Measurements from ENCODE around the gene CASQ1.

The CASQ1 gene

GRCh38 chr1:160205242-160206035, 15.1 kb downstream of the CASQ1 start, which contains the start of gene PEA15:
TSS of gene PEA15 (plus strand) at chr1:160205384. CDS start at chr1:160211545, 6,161 bp downstream.
- DNase-seq (ENCODE audit: low read depth): peak; percentile 49

GRCh38 chr1:160206036-160206389, 15.6 kb downstream of the CASQ1 start:
- DNase-seq (ENCODE audit: low read depth): peak; percentile 30

DNA sequence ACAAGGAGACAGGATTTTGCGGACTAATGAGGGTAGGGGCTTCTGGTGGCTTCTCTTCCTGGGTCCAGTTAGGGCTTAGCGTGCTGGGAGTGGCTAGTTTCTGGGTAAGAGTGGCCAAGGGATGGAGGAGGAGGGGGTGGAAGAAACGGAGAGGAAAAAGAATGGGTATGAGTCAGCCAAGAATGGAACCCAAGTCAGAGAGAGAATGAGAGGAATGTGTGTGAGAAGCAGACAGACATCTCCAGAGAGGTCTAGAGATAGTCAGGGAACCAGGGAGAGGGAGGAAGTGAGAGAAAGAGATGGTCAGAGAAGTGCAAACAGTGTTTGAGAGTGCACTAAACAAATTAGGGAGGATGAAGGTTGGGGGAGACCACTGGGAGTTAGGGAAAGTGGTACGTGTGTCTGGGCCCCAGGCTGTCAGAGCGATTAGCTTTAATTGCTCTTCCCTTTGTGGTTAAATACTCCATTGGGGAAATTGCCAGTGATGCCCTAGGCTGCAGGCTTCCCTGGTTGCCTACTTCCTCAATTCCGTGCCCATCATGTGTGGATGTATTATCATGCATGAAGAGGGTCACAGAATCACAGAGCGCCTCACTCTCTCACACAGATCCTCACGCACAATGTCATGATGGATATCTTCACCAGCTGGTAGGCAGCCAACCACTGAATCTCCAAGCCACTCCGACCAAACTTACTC, 16.2 kb downstream of the CASQ1 start:
- peak; percentile 91 for DNase-seq (ENCODE audit: low read depth)

DNA sequence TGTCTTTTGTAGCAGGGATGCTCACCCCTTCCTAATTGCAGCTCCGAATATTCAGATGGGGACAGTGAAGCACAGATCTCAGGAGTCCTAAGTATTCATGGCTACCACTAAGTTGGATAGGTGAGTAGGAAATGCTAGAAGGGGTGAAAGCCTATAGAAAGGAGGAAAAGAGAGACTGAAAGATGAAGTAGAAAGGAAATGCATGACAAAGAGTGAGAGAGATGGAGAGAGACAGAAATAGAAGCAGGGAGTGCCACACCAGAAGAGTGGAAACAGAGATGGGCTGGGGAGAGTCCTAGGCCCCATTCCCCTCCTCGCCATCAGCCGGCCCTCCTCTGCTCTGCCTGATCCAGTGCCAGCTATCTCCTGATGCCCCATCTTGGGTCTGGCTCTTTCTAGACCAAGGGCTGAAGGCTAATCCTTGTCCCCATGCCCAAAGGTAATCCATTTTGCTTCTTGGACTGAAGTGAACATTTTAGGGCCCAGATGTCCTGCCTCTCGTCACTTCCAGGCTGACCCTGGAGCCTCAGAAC, 16.8 kb downstream of the CASQ1 start:
- no peak for DNase-seq (ENCODE audit: low read depth)

DNA sequence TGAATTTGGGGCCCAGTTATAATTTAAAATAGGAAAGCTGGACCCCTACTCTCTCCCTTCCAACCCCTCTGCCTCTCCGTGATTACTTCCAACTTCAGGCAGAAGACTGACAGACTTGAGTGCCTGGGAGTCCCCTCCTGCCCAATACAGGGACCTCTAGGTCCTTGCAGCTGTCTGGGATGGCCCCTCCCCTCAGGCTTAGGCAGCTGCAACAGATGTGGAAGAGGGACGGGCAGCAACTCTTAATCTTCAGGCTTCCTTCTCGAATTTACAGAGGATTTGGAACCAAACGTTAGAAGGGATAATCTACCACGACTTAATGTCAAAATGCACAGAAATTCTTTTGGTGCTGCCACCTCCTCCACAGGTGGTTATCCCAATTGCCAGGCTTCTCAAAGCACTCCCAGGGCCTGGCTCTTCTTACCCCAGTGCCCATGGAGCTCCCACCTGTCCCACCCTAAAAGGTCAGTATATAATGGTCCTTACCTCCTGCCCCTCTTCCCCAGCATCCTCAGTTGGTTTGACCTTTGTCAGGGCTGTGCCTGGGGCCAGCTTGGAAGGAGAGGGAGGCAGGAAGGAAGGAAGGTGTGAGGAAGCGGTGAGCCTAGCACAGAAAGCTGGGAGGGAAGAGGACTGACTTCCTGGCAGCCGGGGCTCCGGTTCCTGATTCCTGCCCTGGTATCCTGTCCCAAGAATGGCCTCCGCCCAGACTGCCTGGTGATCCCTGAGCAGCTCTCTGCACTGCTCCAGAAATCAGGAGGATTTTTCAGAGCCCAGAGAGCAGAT, 17.6 kb downstream of the CASQ1 start:
- DNase-seq (ENCODE audit: low read depth): no peak

DNA sequence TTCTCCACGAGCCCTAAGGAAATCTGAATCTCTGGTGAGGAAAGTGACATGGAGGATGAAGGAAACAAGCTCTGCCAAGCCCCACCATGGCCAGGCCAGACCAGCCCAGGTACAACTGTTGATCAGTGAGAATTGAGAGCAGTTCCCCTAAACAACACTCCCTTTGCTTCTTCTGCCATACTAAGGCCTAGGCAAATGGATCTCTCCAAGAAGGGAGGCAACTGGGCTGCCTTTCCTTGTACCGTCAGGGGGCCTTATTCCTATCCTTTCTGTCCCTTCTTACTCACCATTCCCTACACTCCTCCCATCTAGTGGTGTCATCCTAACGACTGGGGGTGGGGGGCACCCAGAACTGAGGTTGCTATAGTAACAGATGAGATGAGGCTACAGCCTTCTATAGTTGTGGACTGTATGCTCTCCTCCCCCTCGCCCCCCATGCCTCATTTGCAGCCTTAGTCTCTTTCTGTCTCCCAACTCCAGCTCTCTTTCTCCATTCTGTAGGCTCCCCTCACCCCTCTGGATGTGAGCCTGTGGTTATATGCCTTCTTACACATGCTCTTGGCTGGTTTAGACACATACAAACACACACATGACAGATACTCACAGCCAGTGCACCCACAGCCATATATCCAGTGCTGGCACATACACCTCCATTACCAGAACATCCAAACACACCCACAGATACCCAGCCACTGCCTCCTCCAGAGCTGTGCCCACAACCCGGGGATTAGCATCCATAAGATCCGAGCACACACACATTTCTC, 18.4 kb downstream of the CASQ1 start:
- DNase-seq (ENCODE audit: low read depth): no peak

DNA sequence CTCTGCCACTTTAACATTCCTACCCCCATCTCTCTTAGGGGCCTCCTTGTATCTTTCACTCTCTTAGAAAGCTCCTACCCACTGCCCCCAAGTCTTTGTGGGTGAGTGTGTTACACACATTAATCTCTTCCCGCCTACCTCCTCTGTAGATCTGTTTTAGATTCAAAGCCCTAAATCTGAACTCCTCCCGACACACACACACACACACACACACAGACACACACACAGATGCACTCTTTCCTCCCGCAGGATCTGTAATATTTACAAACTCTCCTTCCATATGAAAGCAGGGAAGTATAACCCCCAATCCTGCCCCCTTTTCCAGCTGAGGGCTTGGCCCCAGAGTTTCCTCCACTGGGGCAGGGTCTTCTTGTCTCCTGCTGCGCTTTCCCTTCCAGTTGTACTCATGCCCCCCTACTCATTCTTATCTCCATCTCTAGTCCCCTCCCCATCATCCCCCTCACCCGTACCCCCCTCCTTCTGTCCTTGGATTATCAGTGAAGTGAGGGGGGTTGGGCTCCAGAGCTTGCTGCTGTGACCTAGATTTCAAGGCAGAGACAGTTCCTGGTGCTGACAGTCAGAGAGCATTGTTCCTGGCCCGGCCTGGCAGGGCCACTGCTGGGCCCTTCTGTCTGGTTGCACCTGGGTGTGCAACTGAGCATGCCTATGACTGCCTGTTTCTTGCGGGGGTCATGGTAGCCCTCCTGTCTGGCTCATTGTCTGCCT, 19.1 kb downstream of the CASQ1 start:
- DNase-seq (ENCODE audit: low read depth): peak; percentile 61

DNA sequence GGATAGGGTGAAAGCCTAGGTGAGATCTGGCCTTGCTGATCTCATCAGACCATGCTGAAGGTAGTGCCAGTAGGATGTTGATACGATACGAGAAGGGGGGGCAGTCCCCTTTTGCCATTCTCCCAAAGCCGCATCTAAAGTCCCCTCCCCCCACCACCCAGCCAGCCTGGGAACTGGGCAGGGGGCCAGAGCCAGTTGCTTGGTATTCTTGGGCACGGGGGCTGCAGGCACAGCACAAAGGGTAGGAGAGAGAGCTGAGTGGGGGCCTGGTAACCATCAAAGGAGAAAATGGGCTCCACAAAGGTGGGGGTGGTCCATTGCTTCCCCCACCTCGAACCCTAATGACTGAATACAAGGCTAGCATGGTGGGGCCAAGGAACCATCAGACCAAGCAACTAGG, 20.2 kb downstream of the CASQ1 start:
- DNase-seq (ENCODE audit: low read depth): no peak

DNA sequence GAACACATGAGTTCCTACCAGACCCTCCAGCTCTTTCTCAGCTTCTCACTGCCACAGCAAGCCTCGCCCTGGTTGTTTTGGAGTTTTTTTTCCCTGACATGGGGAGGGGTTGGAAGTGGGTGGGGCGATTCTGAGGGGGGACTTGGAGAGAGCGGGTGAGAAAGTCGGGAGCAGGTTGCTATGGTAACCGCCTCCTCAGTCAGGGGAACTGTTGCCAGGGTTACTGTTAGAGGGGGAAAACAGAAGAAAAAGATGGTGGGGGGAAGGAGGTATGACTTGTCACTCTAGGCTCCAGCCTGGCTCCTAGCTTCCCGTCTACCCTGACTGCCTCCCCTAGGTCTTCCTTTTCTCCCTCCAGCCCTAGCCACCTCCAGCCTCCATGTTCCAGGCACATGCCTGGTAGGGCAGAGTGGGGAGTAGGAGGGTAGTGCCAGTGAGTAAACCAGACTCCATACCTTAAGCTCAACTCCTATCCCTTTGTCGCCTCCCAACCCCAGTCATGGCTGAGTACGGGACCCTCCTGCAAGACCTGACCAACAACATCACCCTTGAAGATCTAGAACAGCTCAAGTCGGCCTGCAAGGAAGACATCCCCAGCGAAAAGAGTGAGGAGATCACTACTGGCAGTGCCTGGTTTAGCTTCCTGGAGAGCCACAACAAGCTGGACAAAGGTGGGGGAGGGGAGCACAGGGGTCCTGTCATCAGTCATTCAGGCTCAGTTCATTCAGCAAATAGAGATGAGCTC, 20.8 kb downstream of the CASQ1 start:
- DNase-seq (ENCODE audit: low read depth): no peak

DNA sequence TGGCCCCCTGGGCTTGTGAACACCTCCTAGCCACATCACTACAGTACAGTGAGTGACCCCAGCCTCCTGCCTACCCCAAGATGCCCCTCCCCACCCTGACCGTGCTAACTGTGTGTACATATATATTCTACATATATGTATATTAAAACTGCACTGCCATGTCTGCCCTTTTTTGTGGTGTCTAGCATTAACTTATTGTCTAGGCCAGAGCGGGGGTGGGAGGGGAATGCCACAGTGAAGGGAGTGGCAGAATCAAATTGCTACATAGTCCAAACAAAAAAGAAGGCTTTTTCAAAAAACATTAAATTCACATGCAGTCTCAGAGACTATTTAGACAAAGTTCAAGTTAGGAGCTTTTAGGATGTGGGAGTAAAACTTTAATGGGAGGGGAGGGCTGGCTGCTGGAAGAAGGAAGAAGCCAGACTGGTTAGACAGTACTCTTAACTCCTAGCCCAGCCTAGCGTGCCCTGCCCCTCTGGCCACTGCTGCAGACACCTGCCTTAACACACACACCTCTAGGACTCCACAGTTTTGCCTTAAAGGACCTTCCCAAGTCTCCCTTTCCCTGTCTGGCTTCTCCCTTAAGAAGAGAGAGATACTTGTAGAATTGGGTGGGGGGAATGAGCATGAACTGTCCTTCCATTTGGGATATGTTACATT, 24.2 kb downstream of the CASQ1 start:
- no peak for DNase-seq (ENCODE audit: low read depth)

DNA sequence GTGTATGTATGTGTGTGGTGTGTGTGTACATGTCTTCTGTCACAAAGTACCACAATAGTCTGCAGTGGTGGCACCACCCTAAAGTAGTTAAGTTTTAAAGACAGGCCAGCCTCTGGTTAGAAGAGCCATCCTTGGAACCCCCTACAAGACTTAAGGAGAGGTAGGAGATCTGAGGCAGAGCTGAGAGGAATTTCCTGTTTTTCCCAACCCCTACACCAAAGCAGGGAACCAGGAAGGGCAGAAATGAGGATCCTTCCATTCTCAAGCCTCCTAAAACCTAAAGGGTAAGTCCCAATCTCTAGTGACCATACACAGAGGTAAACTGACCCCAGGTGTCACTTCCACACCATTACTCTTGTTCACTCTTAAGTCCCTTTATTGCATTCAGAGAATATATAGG, 25.9 kb downstream of the CASQ1 start:
- no peak for DNase-seq (ENCODE audit: low read depth)

DNA sequence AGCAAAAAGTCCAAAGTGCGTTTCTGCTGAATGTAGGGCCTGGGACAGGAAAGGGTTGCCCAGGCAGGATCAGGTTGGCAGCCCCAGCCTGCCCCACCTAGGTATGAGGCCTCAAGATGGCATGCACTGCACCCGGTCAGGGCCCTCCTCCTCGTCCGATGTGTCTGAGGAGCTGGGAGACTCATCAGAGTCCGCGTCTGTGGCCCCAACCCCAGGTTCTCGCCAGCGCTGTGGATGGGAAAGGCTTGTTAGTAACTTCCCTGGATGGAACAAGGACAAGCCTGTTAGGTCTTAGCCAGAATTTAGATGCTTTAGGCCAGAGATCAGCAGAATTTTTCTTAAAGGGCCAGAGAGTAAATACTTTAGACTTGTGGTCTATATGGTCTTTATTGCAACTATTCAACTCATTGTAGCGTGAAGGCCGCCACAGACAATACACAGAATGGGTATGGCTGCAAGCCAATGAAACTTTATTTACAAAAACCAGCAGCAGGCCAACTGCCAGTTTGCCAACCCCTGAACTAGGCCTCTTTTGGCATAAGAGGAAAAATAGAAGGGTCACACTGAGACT, 27.2 kb downstream of the CASQ1 start:
- no peak for DNase-seq (ENCODE audit: low read depth)

- DNase-seq (ENCODE audit: low read depth): peak; percentile 70
Observed at GRCh38 chr1:160219062-160219929, 28.9 kb downstream of the CASQ1 start.

DNA sequence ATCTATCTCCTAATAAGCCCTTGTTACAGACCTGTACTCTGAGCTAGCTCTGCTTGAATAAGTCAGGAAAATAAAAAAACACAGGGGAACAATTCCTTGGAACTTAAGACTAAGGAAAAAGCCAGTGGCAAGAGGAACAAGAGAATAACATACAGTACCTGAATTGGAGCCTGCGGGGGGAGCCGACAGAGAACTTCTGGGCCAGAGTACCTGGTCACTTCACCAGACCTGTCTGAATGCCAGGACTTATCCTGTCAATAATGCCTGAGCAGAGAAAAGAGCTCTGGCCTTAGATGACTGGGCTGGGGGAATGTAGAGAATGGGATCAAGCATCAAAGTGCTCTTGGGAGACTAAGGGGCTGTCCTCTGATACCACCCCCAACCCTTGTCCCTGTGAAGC, 29.9 kb downstream of the CASQ1 start:
- DNase-seq (ENCODE audit: low read depth): no peak

GRCh38 chr1:160221089-160221488, 30.7 kb downstream of the CASQ1 start:
- no peak for DNase-seq (ENCODE audit: low read depth)

GRCh38 chr1:160222546-160222945, 32.2 kb downstream of the CASQ1 start:
- DNase-seq (ENCODE audit: low read depth): no peak

DNA sequence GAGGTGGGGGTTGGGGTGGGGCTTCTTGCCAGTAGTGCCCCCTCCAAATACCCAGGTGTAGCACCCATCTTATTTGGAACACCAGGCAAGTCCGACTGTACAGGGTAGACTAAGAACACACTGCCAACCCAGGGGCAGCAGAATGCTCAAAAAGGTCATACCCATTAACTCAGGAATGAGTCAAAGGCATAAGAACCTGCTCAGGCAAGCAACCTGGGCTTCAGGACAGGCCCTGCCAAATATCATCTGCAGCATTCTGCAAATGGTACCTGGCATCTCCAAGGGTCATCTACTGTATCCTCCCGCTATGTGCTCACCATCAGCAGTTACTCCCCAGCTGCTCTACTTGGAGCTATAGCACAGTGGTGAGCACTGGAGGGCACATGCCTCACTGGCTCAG, 34.2 kb downstream of the CASQ1 start:
- no peak for DNase-seq (ENCODE audit: low read depth)

GRCh38 chr1:160225345-160225744, 35.0 kb downstream of the CASQ1 start:
- DNase-seq (ENCODE audit: low read depth): no peak
